IgD-negative memory B cell (primary cell): ENCODE results near the gene KRTAP2-1. TPM values are rescaled to one million over a fixed set of nuclear protein-coding genes. Genes with fewer than 3 reads are reported as not detected.
"Not testable (repeated sequence)": the region's sequence is repeated elsewhere in the genome, so short reads cannot be mapped to it uniquely, and the experiment has no call there.

Experiments
- H3K27ac Mint-ChIP-seq, 3 donors: one replicate each; pipeline ENCODE4 v1.8.0; 2020 to 2022; ENCODE audit warnings: mild to moderate bottlenecking in 3 of 3, mixed read lengths in 3 of 3, moderate library complexity in 1 of 3
- H3K27me3 Mint-ChIP-seq: one replicate; pipeline ENCODE4 v1.8.0; 2021; ENCODE audit warnings: mixed read lengths
- H3K36me3 Mint-ChIP-seq: one replicate; pipeline ENCODE4 v1.8.0; 2020; ENCODE audit warnings: mild to moderate bottlenecking, mixed read lengths
- H3K4me1 Mint-ChIP-seq, 3 donors: one replicate each; pipeline ENCODE4 v1.8.0; 2020 to 2022; ENCODE audit warnings: mixed read lengths in 3 of 3, mild to moderate bottlenecking in 1 of 3
- H3K4me3 Mint-ChIP-seq, 4 donors: one replicate each; pipeline ENCODE4 v1.8.0; 2020 to 2022; ENCODE audit warnings: mild to moderate bottlenecking in 4 of 4, mixed read lengths in 4 of 4, moderate library complexity in 3 of 4
- H3K9me3 Mint-ChIP-seq, 3 donors: one replicate each; pipeline ENCODE4 v1.8.0; 2020 to 2021; ENCODE audit warnings: mixed read lengths in 3 of 3, mild to moderate bottlenecking in 1 of 3
- polyA plus RNA-seq: library from polyadenylated mRNA; unstranded; fragments of 300-500 nt; fragmentation: Illumina TruSeq; gene quantifications from one replicate; pipeline ENCODE4 v1.2.3, GENCODE V29; 2021

Gene KRTAP2-1
- polyA plus RNA-seq, 1 donor from 2014 or later, result not detected

DNA sequence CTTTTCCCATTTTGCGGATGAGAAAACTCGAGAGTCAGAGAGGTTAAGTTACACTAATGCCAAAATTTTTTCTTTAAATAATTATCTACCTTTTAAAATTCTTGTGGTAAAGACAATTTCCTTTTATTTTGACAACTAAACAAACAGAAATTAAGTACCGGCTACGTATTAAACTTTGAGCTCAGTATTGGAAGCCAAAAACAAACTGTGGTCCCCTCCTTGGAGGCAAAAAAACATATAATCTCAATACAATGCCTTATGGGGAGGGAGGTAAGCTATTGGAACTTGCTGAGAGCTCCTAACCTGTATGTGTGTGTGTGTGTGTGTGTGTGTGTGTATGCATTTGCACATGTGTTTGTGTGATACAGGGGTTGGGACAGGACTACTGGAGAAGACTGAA, 16.3 kb upstream of the KRTAP2-1 start:
- H3K36me3 Mint-ChIP-seq, result no peaks in the 10 kb centered on the region
- H3K4me3 Mint-ChIP-seq, result no peak overlapping the region
- no peak overlapping the region for H3K27ac Mint-ChIP-seq
- peaks cover 16% of the 10 kb centered on the region for H3K27me3 Mint-ChIP-seq
- H3K9me3 Mint-ChIP-seq, result no peaks in the 10 kb centered on the region
- no peaks in the 10 kb centered on the region for H3K4me1 Mint-ChIP-seq

DNA sequence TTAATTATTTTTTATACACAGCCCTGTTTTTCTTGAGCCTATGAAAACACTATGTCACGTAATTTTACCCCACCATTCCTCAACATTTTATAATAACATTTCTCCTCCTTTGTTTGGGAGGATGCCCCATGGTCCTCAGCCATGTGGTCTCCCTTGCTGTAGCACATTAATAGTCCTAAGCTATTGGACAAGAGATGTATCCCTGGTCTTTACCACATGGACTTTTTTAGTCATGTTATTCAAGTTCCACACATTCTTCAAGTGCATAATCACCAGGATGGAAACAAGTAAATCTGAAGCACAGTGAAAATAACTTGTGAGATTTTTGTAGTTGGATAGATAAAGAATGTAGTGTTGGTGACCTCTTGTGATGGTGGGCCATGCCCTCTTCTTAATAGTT, 14.8 kb upstream of the KRTAP2-1 start:
- H3K27ac Mint-ChIP-seq, result no peak overlapping the region
- no peaks in the 10 kb centered on the region for H3K36me3 Mint-ChIP-seq
- H3K4me1 Mint-ChIP-seq, result no peaks in the 10 kb centered on the region
- H3K27me3 Mint-ChIP-seq, result peaks cover 16% of the 10 kb centered on the region
- H3K9me3 Mint-ChIP-seq, result peaks cover 0 to 3% (median 2%) of the 10 kb centered on the region in 3 donors
- no peak overlapping the region for H3K4me3 Mint-ChIP-seq

GRCh38 chr17:41060052-41060604, 13.0 kb upstream of the KRTAP2-1 start, which contains the start of gene KRTAP2-3:
KRTAP2-3 (minus strand) TSS chr17:41060114; CDS start chr17:41060050, 64 bp downstream.
- Mint-ChIP-seq H3K4me1 (no peaks in the 10 kb centered on the region), H3K27me3 (peaks cover 17% of the 10 kb centered on the region), H3K27ac (no peak within 1 kb of the TSS)

GRCh38 chr17:41059276-41060051, 12.3 kb upstream of the KRTAP2-1 start:
- H3K36me3 Mint-ChIP-seq, H3K9me3 Mint-ChIP-seq, H3K4me3 Mint-ChIP-seq, H3K27ac Mint-ChIP-seq, H3K4me1 Mint-ChIP-seq: not testable (repeated sequence)
- peaks cover 17% of the 10 kb centered on the region for H3K27me3 Mint-ChIP-seq

More at GRCh38 chr17:41060052-41060604, 13.0 kb upstream of the KRTAP2-1 start, which contains the start of gene KRTAP2-3:
- peaks cover 1 to 3% (median 2%) of the 10 kb centered on the region in 3 donors for H3K9me3 Mint-ChIP-seq
- no peaks in the 10 kb centered on the region for H3K36me3 Mint-ChIP-seq
- H3K4me3 Mint-ChIP-seq, result no peak within 1 kb of the TSS

- Mint-ChIP-seq H3K27me3 (peaks cover 17% of the 10 kb centered on the region), H3K4me3 (no peak overlapping the region), H3K36me3 (no peaks in the 10 kb centered on the region), H3K9me3 (peaks cover 1 to 4% (median 2%) of the 10 kb centered on the region in 3 donors), H3K4me1 (peaks cover 0 to 2% (median 0%) of the 10 kb centered on the region in 3 donors), H3K27ac (no peak overlapping the region)
Measured at GRCh38 chr17:41058741-41059140, 11.6 kb upstream of the KRTAP2-1 start.

DNA sequence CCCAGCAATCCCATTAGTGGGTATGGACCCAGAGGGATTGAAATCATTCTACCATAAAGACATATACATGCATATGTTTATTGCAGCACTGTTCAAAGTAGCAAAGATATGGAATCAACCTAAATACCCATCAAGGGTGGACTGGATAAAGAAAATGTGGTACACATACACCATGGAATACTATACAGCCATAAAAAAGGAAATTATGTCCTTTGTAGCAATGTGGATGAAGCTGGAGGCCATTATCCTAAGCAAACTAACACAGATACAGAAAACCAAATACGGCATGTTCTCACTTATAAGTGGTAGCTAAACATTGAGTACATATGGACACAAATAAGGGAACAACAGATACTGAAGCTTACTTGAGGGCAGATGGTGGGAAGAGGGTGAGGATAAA, 10.4 kb upstream of the KRTAP2-1 start:
- no peak overlapping the region for H3K4me3 Mint-ChIP-seq
- peaks cover 0 to 2% (median 0%) of the 10 kb centered on the region in 3 donors for H3K4me1 Mint-ChIP-seq
- no peak overlapping the region for H3K27ac Mint-ChIP-seq
- no peaks in the 10 kb centered on the region for H3K36me3 Mint-ChIP-seq
- peaks cover 21% of the 10 kb centered on the region for H3K27me3 Mint-ChIP-seq
- peaks cover 1 to 7% (median 2%) of the 10 kb centered on the region in 3 donors for H3K9me3 Mint-ChIP-seq

DNA sequence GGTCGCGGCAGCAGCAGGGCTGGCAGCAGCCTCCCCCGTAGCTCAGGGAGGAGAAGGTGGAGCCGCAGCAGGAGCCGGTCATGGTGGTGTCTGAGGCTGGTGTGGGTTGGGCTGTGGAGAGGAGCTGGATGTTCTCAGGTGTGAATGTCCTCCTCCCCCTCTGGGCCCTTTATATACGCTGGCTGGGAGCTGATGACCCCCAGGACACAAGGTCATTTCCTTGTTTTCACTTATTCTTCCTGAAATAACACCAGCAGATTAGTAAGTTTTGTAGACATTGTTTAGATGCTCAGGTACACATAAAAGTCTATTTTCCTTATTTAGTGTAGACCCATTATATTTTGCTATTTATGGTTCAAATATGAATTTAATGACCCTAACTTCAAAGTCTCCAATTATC, 8.0 kb upstream of the KRTAP2-1 start, which contains the start of gene KRTAP2-2:
Gene KRTAP2-2 (minus strand): TSS at position 101 of the 400 bp plus-strand sequence. CDS start 19 bp downstream, at position 82.
- not testable (repeated sequence) for H3K9me3 Mint-ChIP-seq, H3K4me3 Mint-ChIP-seq, H3K4me1 Mint-ChIP-seq, H3K36me3 Mint-ChIP-seq
- Mint-ChIP-seq H3K27ac (peak within 1 kb of the TSS in 1 of 3 donors; percentile 46), H3K27me3 (peaks cover 14% of the 10 kb centered on the region)

DNA sequence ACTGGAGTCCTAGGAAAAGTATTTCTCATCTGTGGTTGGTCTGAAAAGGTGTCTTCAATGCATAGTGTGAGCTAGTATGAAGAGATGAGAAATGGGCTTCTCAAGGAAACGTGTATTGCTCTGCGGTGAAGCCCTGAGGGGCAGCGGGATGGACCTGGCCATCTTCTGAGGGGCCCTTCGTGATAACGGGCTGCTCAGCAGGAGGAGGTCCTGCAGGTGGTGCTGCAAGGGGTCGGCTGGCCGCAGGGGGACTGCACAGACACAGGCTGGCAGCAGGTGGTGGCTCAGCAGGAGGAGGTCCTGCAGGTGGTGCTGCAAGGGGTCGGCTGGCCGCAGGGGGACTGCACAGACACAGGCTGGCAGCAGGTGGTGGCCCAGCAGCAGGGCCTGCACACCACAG, 7.4 kb upstream of the KRTAP2-1 start:
- H3K4me3 Mint-ChIP-seq, H3K27ac Mint-ChIP-seq: not testable (repeated sequence)

GRCh38 chr17:41054025-41054424, 6.9 kb upstream of the KRTAP2-1 start:
- H3K27ac Mint-ChIP-seq, result peak overlapping the region in 1 of 3 donors; percentile 46
- H3K9me3 Mint-ChIP-seq, result peaks cover 1 to 7% (median 2%) of the 10 kb centered on the region in 3 donors

More for the DNA sequence above, 7.4 kb upstream of the KRTAP2-1 start:
- not testable (repeated sequence) for H3K9me3 Mint-ChIP-seq, H3K36me3 Mint-ChIP-seq, H3K4me1 Mint-ChIP-seq
- H3K27me3 Mint-ChIP-seq, result peaks cover 14% of the 10 kb centered on the region

DNA sequence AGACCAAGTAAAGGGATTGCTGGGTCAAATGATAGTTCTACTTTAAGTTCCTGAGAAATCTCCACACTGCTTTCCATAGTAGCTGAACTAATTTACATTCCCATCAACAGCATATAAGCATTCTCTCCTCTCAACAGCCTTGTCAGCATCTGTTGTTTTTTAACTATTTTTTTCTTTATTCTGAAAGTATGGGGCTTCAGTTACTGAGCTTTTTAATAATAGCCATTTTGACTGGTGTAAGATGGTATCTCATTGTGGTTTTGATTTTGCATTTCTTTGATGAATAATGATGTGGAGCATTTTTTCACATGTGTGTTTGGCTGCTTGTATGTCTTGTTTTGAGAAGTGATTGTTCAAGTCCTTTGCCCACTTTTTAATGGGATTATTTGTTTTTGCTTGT, 5.5 kb upstream of the KRTAP2-1 start:
- Mint-ChIP-seq H3K36me3 (no peaks in the 10 kb centered on the region), H3K9me3 (peaks cover under 1 to 6% (median 1%) of the 10 kb centered on the region in 3 donors), H3K27me3 (peaks cover 13% of the 10 kb centered on the region), H3K4me1 (peaks cover 0 to 6% (median 5%) of the 10 kb centered on the region in 3 donors), H3K4me3 (no peak overlapping the region), H3K27ac (no peak overlapping the region)

More at GRCh38 chr17:41054025-41054424, 6.9 kb upstream of the KRTAP2-1 start:
- Mint-ChIP-seq H3K4me1 (peaks cover 0 to 4% (median 2%) of the 10 kb centered on the region in 3 donors), H3K36me3 (no peaks in the 10 kb centered on the region), H3K27me3 (peaks cover 11% of the 10 kb centered on the region), H3K4me3 (no peak overlapping the region)

GRCh38 chr17:41049110-41049509, 2.0 kb upstream of the KRTAP2-1 start:
- Mint-ChIP-seq H3K36me3 (no peaks in the 10 kb centered on the region), H3K4me1 (peaks cover 0 to 6% (median 5%) of the 10 kb centered on the region in 3 donors), H3K27me3 (peaks cover 13% of the 10 kb centered on the region), H3K27ac (no peak overlapping the region), H3K4me3 (no peak overlapping the region), H3K9me3 (peaks cover 0 to 6% (median 0%) of the 10 kb centered on the region in 3 donors)

- no peaks in the 10 kb centered on the region for H3K36me3 Mint-ChIP-seq
- H3K27me3 Mint-ChIP-seq, result peaks cover 13% of the 10 kb centered on the region
- no peak overlapping the region for H3K4me3 Mint-ChIP-seq
- no peak overlapping the region for H3K27ac Mint-ChIP-seq
- peaks cover 0 to 6% (median 5%) of the 10 kb centered on the region in 3 donors for H3K4me1 Mint-ChIP-seq
- H3K9me3 Mint-ChIP-seq, result peaks cover 1 to 7% (median 3%) of the 10 kb centered on the region in 3 donors
Measured at GRCh38 chr17:41048441-41048840, 1.3 kb upstream of the KRTAP2-1 start.

- peaks cover 15% of the 10 kb centered on the region for H3K27me3 Mint-ChIP-seq
- H3K4me3 Mint-ChIP-seq, result no peak overlapping the region
- H3K36me3 Mint-ChIP-seq, result no peaks in the 10 kb centered on the region
- H3K4me1 Mint-ChIP-seq, result peaks cover 0 to 2% (median 0%) of the 10 kb centered on the region in 3 donors
- H3K9me3 Mint-ChIP-seq, result peaks cover 5 to 12% (median 12%) of the 10 kb centered on the region in 3 donors
- no peak overlapping the region for H3K27ac Mint-ChIP-seq
Measured at GRCh38 chr17:41042953-41043352, 4.2 kb downstream of the KRTAP2-1 start.

DNA sequence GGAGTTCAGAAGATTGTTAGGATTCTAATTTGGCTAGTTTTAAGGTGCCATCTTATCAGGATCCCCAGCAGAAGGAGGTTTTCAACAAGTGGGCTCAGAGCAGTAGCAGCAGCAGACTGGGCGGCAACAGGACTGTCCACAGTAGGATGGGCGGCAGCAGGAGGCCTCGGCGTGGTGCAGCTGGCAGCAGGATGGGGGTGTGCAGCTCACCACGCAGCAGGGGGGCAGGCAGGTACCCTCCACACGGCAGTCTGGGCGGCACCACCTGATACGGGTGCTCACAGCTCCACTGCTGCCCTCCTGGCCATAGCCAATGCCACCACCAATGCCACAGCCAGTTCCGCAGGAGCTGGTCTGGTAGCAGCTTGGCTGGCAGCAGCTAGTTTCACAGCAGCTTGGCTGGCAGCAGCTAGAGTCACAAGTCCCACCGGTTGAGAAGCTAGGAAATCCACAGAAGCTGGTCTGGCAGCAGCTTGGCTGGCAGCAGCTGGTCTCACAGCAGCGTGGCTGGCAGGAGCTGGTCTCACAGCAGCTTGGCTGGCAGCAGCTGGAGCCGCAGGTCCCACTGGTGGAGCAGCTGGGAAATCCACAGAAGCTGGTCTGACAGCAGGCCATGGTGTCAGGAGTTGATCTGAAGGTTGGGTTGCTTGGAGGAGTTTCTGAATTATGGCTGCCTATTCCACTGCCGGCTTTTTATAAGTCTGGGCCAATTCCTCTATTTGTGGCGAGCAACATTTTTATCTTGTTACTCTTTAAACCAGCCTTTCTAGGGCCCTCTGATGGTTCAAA, 6.1 kb downstream of the KRTAP2-1 start, which contains the start of gene KRTAP1-1:
Gene KRTAP1-1 (minus strand): TSS at position 668 of the 789 bp plus-strand sequence. CDS start 53 bp downstream, at position 615.
- Mint-ChIP-seq H3K27me3 (peaks cover 15% of the 10 kb centered on the region), H3K9me3 (peaks cover 5 to 12% (median 12%) of the 10 kb centered on the region in 3 donors)
- not testable (repeated sequence) for H3K36me3 Mint-ChIP-seq, H3K27ac Mint-ChIP-seq, H3K4me1 Mint-ChIP-seq, H3K4me3 Mint-ChIP-seq
